Muscle of back (tissue), 11 donors: Measurements from ENCODE around the gene SPATA25. TPM values are rescaled to one million over a fixed set of nuclear protein-coding genes. Genes with fewer than 3 reads are reported as not detected.
"Not testable (repeated sequence)": the region's sequence is repeated elsewhere in the genome, so short reads cannot be mapped to it uniquely, and the experiment has no call there.

Experiments used
- DNase-seq, 3 donors: peaks; one replicate each; pipeline versions ENCODE4 v3.0.0 to v3.0.0-alpha.2; 2013
- polyA plus RNA-seq, 10 donors: library from polyadenylated mRNA; unstranded; fragments of 120-200 nt; gene quantifications; one replicate each; pipeline ENCODE4 v1.2.1, GENCODE V29; 2013; ENCODE audit not compliant: insufficient read length in 10 of 10

Gene SPATA25
- polyA plus RNA-seq, 10 donors = 3.0 to 7.7 (median 4.5) TPM

GRCh38 chr20:45918182-45918737 lies 30.8 kb upstream of the SPATA25 start:
- peak in 2 of 3 donors; percentile 33 to 73 for DNase-seq

- peak in 2 of 3 donors; percentile 68 to 89 for DNase-seq
Measured at GRCh38 chr20:45917790-45918141, 30.3 kb upstream of the SPATA25 start.

- no peak for DNase-seq
Measured at GRCh38 chr20:45913116-45913515, 25.7 kb upstream of the SPATA25 start.

GRCh38 chr20:45912344-45912682 lies 24.9 kb upstream of the SPATA25 start:
- DNase-seq = no peak

- peak; percentile 51 to 88 (median 75) for DNase-seq
Measured at GRCh38 chr20:45911486-45912343, 24.3 kb upstream of the SPATA25 start, which contains the start of gene PLTP. Gene PLTP, minus strand, starts transcription at chr20:45912155. Its CDS starts 703 bp downstream, at chr20:45911452.

- peak; percentile 92 to 98 (median 96) for DNase-seq
Measured at GRCh38 chr20:45910670-45911485, 23.5 kb upstream of the SPATA25 start.

- no peak for DNase-seq
Measured at GRCh38 chr20:45909817-45910669, 22.6 kb upstream of the SPATA25 start.

GRCh38 chr20:45909336-45909808 lies 21.9 kb upstream of the SPATA25 start:
- DNase-seq = no peak

GRCh38 chr20:45908084-45908483 lies 20.7 kb upstream of the SPATA25 start:
- DNase-seq = no peak

- DNase-seq = no peak
Measured at GRCh38 chr20:45907219-45907948, 20.0 kb upstream of the SPATA25 start.

- DNase-seq = no peak
Measured at GRCh38 chr20:45905505-45906079, 18.2 kb upstream of the SPATA25 start.

- no peak for DNase-seq
Measured at GRCh38 chr20:45904583-45905504, 17.4 kb upstream of the SPATA25 start.

GRCh38 chr20:45902199-45902701 lies 14.8 kb upstream of the SPATA25 start:
- DNase-seq = no peak

GRCh38 chr20:45901332-45901731 lies 13.9 kb upstream of the SPATA25 start:
- DNase-seq = not testable (repeated sequence)

- no peak for DNase-seq
Measured at GRCh38 chr20:45899046-45899835, 11.8 kb upstream of the SPATA25 start.

GRCh38 chr20:45898285-45898684 lies 10.9 kb upstream of the SPATA25 start:
- DNase-seq = no peak

GRCh38 chr20:45897692-45898091 lies 10.3 kb upstream of the SPATA25 start:
- no peak for DNase-seq

- DNase-seq = no peak
Measured at GRCh38 chr20:45897289-45897688, 9.9 kb upstream of the SPATA25 start.
